Adrenal gland (tissue), 5 donors: ENCODE results near the gene NXNL1.

Experiments
- CTCF ChIP-seq, 6 experiments: fragments of 450-650 bp in 4 of 6; fragments of 200-600 bp in 2 of 6; sonication (generic) in 1 of 6; IDR thresholded peaks; 1 replicate in 5 of 6; 2 replicates in 1 of 6; pipeline versions ENCODE4 v1.5.1 to v1.8.0; 2016 to 2021; ENCODE audit warnings: antibody characterized with exemption in 6 of 6, mild to moderate bottlenecking in 2 of 6, moderate library complexity in 1 of 6
- POLR2A ChIP-seq, 2 donors: fragments of 450-650 bp; IDR thresholded peaks; one replicate each; pipeline ENCODE4 v1.6.1; 2017; ENCODE audit warnings: antibody characterized with exemption in 2 of 2, mild to moderate bottlenecking in 2 of 2, moderate library complexity in 1 of 2
- donor health status: DM: no; HTN: no; CAD: no.

GRCh38 chr19:17454576-17455071 is 6.1 kb downstream of the NXNL1 start:
- no peak for TF ChIP-seq CTCF (IDR thresholded peaks at IDR 0.05)
- no peak for TF ChIP-seq POLR2A (IDR thresholded peaks at IDR 0.05)
